Amniotic stem cell (primary cell): ENCODE measurements around the gene IRX3.
"Not testable (repeated sequence)": the region's sequence is repeated elsewhere in the genome, so short reads cannot be mapped to it uniquely, and the experiment has no call there.

ENCODE experiments used
- DNase-seq: peaks from one replicate; lab custom pipeline; 2025; lab: John Stamatoyannopoulos, UW

IRX3 gene

GRCh38 chr16:54275956-54276355 lies 10.6 kb downstream of the IRX3 start:
- no peak for DNase-seq

- no peak for DNase-seq
Observed at GRCh38 chr16:54273566-54273965, 13.0 kb downstream of the IRX3 start.

GRCh38 chr16:54270711-54271110 lies 15.9 kb downstream of the IRX3 start:
- DNase-seq: no peak

- no peak for DNase-seq
Observed at GRCh38 chr16:54269461-54269860, 17.1 kb downstream of the IRX3 start.

- no peak for DNase-seq
Observed at GRCh38 chr16:54268766-54269165, 17.8 kb downstream of the IRX3 start.

- no peak for DNase-seq
Observed at GRCh38 chr16:54268340-54268739, 18.2 kb downstream of the IRX3 start.

- no peak for DNase-seq
Observed at GRCh38 chr16:54266363-54266955, 20.1 kb downstream of the IRX3 start.

GRCh38 chr16:54265575-54266107 lies 20.9 kb downstream of the IRX3 start:
- DNase-seq: no peak

GRCh38 chr16:54253118-54253517 lies 33.5 kb downstream of the IRX3 start:
- DNase-seq: no peak

GRCh38 chr16:54248863-54249710 lies 37.5 kb downstream of the IRX3 start:
- DNase-seq: no peak

GRCh38 chr16:54247705-54248104 lies 38.9 kb downstream of the IRX3 start:
- DNase-seq: not testable (repeated sequence)

GRCh38 chr16:54246454-54246821 lies 40.1 kb downstream of the IRX3 start:
- DNase-seq: no peak

- no peak for DNase-seq
Observed at GRCh38 chr16:54245788-54246453, 40.7 kb downstream of the IRX3 start.

GRCh38 chr16:54244061-54244886 lies 42.3 kb downstream of the IRX3 start:
- no peak for DNase-seq

GRCh38 chr16:54243202-54243601 lies 43.4 kb downstream of the IRX3 start:
- no peak for DNase-seq

GRCh38 chr16:54242199-54242598 lies 44.4 kb downstream of the IRX3 start:
- DNase-seq: no peak

- DNase-seq: no peak
Observed at GRCh38 chr16:54241525-54241924, 45.1 kb downstream of the IRX3 start.

- DNase-seq: no peak
Observed at GRCh38 chr16:54240271-54241129, 46.1 kb downstream of the IRX3 start.

GRCh38 chr16:54239456-54239855 lies 47.1 kb downstream of the IRX3 start:
- DNase-seq: no peak

- DNase-seq: no peak
Observed at GRCh38 chr16:54236773-54237172, 49.8 kb downstream of the IRX3 start.

- DNase-seq: no peak
Observed at GRCh38 chr16:54233615-54234014, 53.0 kb downstream of the IRX3 start.
